ENCODE results near the gene DAAM1.

DAAM1 gene

GRCh38 chr14:59271734-59272133, 83.3 kb downstream of the DAAM1 start:
- ChIA-PET POLR2A (no interaction called here), CTCF (no interaction called here)
- Histone ChIP-seq H3K36me3 (ENCODE audit: control insufficient read depth in 4 of 4, insufficient read depth in 4 of 4, low read length in 3 of 4) (peaks cover 0 to 3% (median 0%) of the 10 kb centered on the region in 4 experiments), H3K27me3 (replicated peaks in 2 of 5; ENCODE audit: control insufficient read depth in 4 of 5, insufficient read depth in 5 of 5, low read length in 4 of 5) (no peaks in the 10 kb centered on the region), H3K27ac (ENCODE audit: insufficient read depth in 1 of 2, low read depth in 1 of 2, low read length in 2 of 2, poor library complexity in 1 of 2, severe bottlenecking in 2 of 2) (no peak overlapping the region), H3K4me1 (ENCODE audit: control extremely low read depth in 1 of 4, control insufficient read depth in 4 of 4, insufficient read depth in 4 of 4, low read length in 3 of 4) (peaks cover 0 to 4% (median 0%) of the 10 kb centered on the region in 4 experiments), H3K4me3 (ENCODE audit: control insufficient read depth in 1 of 7, extremely low read depth in 1 of 7, insufficient read depth in 4 of 7, low read depth in 2 of 7, low read length in 6 of 7) (no peak overlapping the region), H3K9me3 (ENCODE audit: control extremely low read depth in 1 of 5, control insufficient read depth in 4 of 5, insufficient read depth in 2 of 5, low read depth in 1 of 5, low read length in 4 of 5) (no peaks in the 10 kb centered on the region)
- WGBS (ENCODE audit: insufficient coverage): 100% methylated on average over 1 of the region's 4 CpGs
- no peak for DNase-seq

- Histone ChIP-seq H3K27ac (ENCODE audit: insufficient read depth in 1 of 2, low read depth in 1 of 2, low read length in 2 of 2, poor library complexity in 1 of 2, severe bottlenecking in 2 of 2) (no peak overlapping the region), H3K4me1 (ENCODE audit: control extremely low read depth in 1 of 4, control insufficient read depth in 4 of 4, insufficient read depth in 4 of 4, low read length in 3 of 4) (peaks cover 0 to 4% (median 0%) of the 10 kb centered on the region in 4 experiments), H3K27me3 (replicated peaks in 2 of 5; ENCODE audit: control insufficient read depth in 4 of 5, insufficient read depth in 5 of 5, low read length in 4 of 5) (no peaks in the 10 kb centered on the region), H3K36me3 (ENCODE audit: control insufficient read depth in 4 of 4, insufficient read depth in 4 of 4, low read length in 3 of 4) (peaks cover 0 to 3% (median 0%) of the 10 kb centered on the region in 4 experiments), H3K4me3 (ENCODE audit: control insufficient read depth in 1 of 7, extremely low read depth in 1 of 7, insufficient read depth in 4 of 7, low read depth in 2 of 7, low read length in 6 of 7) (no peak overlapping the region), H3K9me3 (ENCODE audit: control extremely low read depth in 1 of 5, control insufficient read depth in 4 of 5, insufficient read depth in 2 of 5, low read depth in 1 of 5, low read length in 4 of 5) (no peaks in the 10 kb centered on the region)
- DNase-seq: no peak
- ChIA-PET CTCF (no interaction called here), POLR2A (no interaction called here)
Observed at GRCh38 chr14:59272633-59273032, 84.2 kb downstream of the DAAM1 start.

- ChIA-PET CTCF (interaction anchor here (0.6 to 1.4 kb wide), 2 partner anchors 17 to 22 kb away, joined by 3 read pairs; no protein-coding TSS in a partner anchor), POLR2A (no interaction called here)
- Histone ChIP-seq H3K9me3 (ENCODE audit: control extremely low read depth in 1 of 5, control insufficient read depth in 4 of 5, insufficient read depth in 2 of 5, low read depth in 1 of 5, low read length in 4 of 5) (no peaks in the 10 kb centered on the region), H3K36me3 (ENCODE audit: control insufficient read depth in 4 of 4, insufficient read depth in 4 of 4, low read length in 3 of 4) (peaks cover 0 to 3% (median 0%) of the 10 kb centered on the region in 4 experiments), H3K4me3 (ENCODE audit: control insufficient read depth in 1 of 7, extremely low read depth in 1 of 7, insufficient read depth in 4 of 7, low read depth in 2 of 7, low read length in 6 of 7) (no peak overlapping the region), H3K4me1 (ENCODE audit: control extremely low read depth in 1 of 4, control insufficient read depth in 4 of 4, insufficient read depth in 4 of 4, low read length in 3 of 4) (peaks cover 0 to 4% (median 0%) of the 10 kb centered on the region in 4 experiments), H3K27me3 (replicated peaks in 2 of 5; ENCODE audit: control insufficient read depth in 4 of 5, insufficient read depth in 5 of 5, low read length in 4 of 5) (no peaks in the 10 kb centered on the region), H3K27ac (ENCODE audit: insufficient read depth in 1 of 2, low read depth in 1 of 2, low read length in 2 of 2, poor library complexity in 1 of 2, severe bottlenecking in 2 of 2) (no peak overlapping the region)
- 90% methylated on average over 2 of the region's 4 CpGs for WGBS (ENCODE audit: insufficient coverage)
- no peak for DNase-seq
Observed at GRCh38 chr14:59273737-59274136, 85.3 kb downstream of the DAAM1 start.

- Histone ChIP-seq H3K36me3 (ENCODE audit: control insufficient read depth in 4 of 4, insufficient read depth in 4 of 4, low read length in 3 of 4) (no peaks in the 10 kb centered on the region), H3K9me3 (ENCODE audit: control extremely low read depth in 1 of 5, control insufficient read depth in 4 of 5, insufficient read depth in 2 of 5, low read depth in 1 of 5, low read length in 4 of 5) (peaks cover 0 to 2% (median 0%) of the 10 kb centered on the region in 5 experiments), H3K27me3 (replicated peaks in 2 of 5; ENCODE audit: control insufficient read depth in 4 of 5, insufficient read depth in 5 of 5, low read length in 4 of 5) (no peaks in the 10 kb centered on the region), H3K4me3 (ENCODE audit: control insufficient read depth in 1 of 7, extremely low read depth in 1 of 7, insufficient read depth in 4 of 7, low read depth in 2 of 7, low read length in 6 of 7) (no peak overlapping the region), H3K4me1 (ENCODE audit: control extremely low read depth in 1 of 4, control insufficient read depth in 4 of 4, insufficient read depth in 4 of 4, low read length in 3 of 4) (peaks cover 0 to 4% (median 0%) of the 10 kb centered on the region in 4 experiments), H3K27ac (ENCODE audit: insufficient read depth in 1 of 2, low read depth in 1 of 2, low read length in 2 of 2, poor library complexity in 1 of 2, severe bottlenecking in 2 of 2) (no peak overlapping the region)
- CTCF ChIA-PET: interaction anchor here (0.6 to 1.4 kb wide), 3 partner anchors 9 to 28 kb away, joined by 3 to 5 read pairs (median 3); no protein-coding TSS in a partner anchor
- 88% methylated on average over 1 of the region's 3 CpGs for WGBS (ENCODE audit: insufficient coverage)
- peak in 1 of 3 donors; percentile 5 for DNase-seq
- POLR2A ChIA-PET: no interaction called here
Observed at GRCh38 chr14:59274991-59275391, 86.5 kb downstream of the DAAM1 start.

GRCh38 chr14:59275668-59276067, 87.2 kb downstream of the DAAM1 start:
- Histone ChIP-seq H3K27me3 (replicated peaks in 2 of 5; ENCODE audit: control insufficient read depth in 4 of 5, insufficient read depth in 5 of 5, low read length in 4 of 5) (no peaks in the 10 kb centered on the region), H3K36me3 (ENCODE audit: control insufficient read depth in 4 of 4, insufficient read depth in 4 of 4, low read length in 3 of 4) (no peaks in the 10 kb centered on the region), H3K4me1 (ENCODE audit: control extremely low read depth in 1 of 4, control insufficient read depth in 4 of 4, insufficient read depth in 4 of 4, low read length in 3 of 4) (peaks cover 0 to 4% (median 0%) of the 10 kb centered on the region in 4 experiments), H3K27ac (ENCODE audit: insufficient read depth in 1 of 2, low read depth in 1 of 2, low read length in 2 of 2, poor library complexity in 1 of 2, severe bottlenecking in 2 of 2) (no peak overlapping the region), H3K4me3 (ENCODE audit: control insufficient read depth in 1 of 7, extremely low read depth in 1 of 7, insufficient read depth in 4 of 7, low read depth in 2 of 7, low read length in 6 of 7) (no peak overlapping the region), H3K9me3 (ENCODE audit: control extremely low read depth in 1 of 5, control insufficient read depth in 4 of 5, insufficient read depth in 2 of 5, low read depth in 1 of 5, low read length in 4 of 5) (peaks cover 0 to 3% (median 0%) of the 10 kb centered on the region in 5 experiments)
- DNase-seq: peak; percentile 14 to 78 (median 73)
- POLR2A ChIA-PET: no interaction called here
- CTCF ChIA-PET: interaction anchor here (0.8 to 2.0 kb wide), 2 partner anchors 9 kb away, joined by 5 to 6 read pairs; no protein-coding TSS in a partner anchor

GRCh38 chr14:59276235-59276634, 87.8 kb downstream of the DAAM1 start:
- Histone ChIP-seq H3K36me3 (ENCODE audit: control insufficient read depth in 4 of 4, insufficient read depth in 4 of 4, low read length in 3 of 4) (no peaks in the 10 kb centered on the region), H3K9me3 (ENCODE audit: control extremely low read depth in 1 of 5, control insufficient read depth in 4 of 5, insufficient read depth in 2 of 5, low read depth in 1 of 5, low read length in 4 of 5) (peaks cover 0 to 3% (median 0%) of the 10 kb centered on the region in 5 experiments), H3K4me1 (ENCODE audit: control extremely low read depth in 1 of 4, control insufficient read depth in 4 of 4, insufficient read depth in 4 of 4, low read length in 3 of 4) (peaks cover 0 to 4% (median 0%) of the 10 kb centered on the region in 4 experiments), H3K27ac (ENCODE audit: insufficient read depth in 1 of 2, low read depth in 1 of 2, low read length in 2 of 2, poor library complexity in 1 of 2, severe bottlenecking in 2 of 2) (no peak overlapping the region), H3K27me3 (replicated peaks in 2 of 5; ENCODE audit: control insufficient read depth in 4 of 5, insufficient read depth in 5 of 5, low read length in 4 of 5) (no peaks in the 10 kb centered on the region), H3K4me3 (ENCODE audit: control insufficient read depth in 1 of 7, extremely low read depth in 1 of 7, insufficient read depth in 4 of 7, low read depth in 2 of 7, low read length in 6 of 7) (no peak overlapping the region)
- POLR2A ChIA-PET: no interaction called here
- DNase-seq: no peak
- CTCF ChIA-PET: interaction anchor here (2.0 kb wide), 1 partner anchor 10 kb away, joined by 6 read pairs; no protein-coding TSS in a partner anchor

- Histone ChIP-seq H3K4me3 (ENCODE audit: control insufficient read depth in 1 of 7, extremely low read depth in 1 of 7, insufficient read depth in 4 of 7, low read depth in 2 of 7, low read length in 6 of 7) (no peak overlapping the region), H3K36me3 (ENCODE audit: control insufficient read depth in 4 of 4, insufficient read depth in 4 of 4, low read length in 3 of 4) (no peaks in the 10 kb centered on the region), H3K9me3 (ENCODE audit: control extremely low read depth in 1 of 5, control insufficient read depth in 4 of 5, insufficient read depth in 2 of 5, low read depth in 1 of 5, low read length in 4 of 5) (peaks cover 0 to 3% (median 0%) of the 10 kb centered on the region in 5 experiments), H3K27ac (ENCODE audit: insufficient read depth in 1 of 2, low read depth in 1 of 2, low read length in 2 of 2, poor library complexity in 1 of 2, severe bottlenecking in 2 of 2) (no peak overlapping the region), H3K4me1 (ENCODE audit: control extremely low read depth in 1 of 4, control insufficient read depth in 4 of 4, insufficient read depth in 4 of 4, low read length in 3 of 4) (peaks cover 0 to 4% (median 0%) of the 10 kb centered on the region in 4 experiments), H3K27me3 (replicated peaks in 2 of 5; ENCODE audit: control insufficient read depth in 4 of 5, insufficient read depth in 5 of 5, low read length in 4 of 5) (no peaks in the 10 kb centered on the region)
- no peak for DNase-seq
- CTCF ChIA-PET: interaction anchor here (2.0 kb wide), 1 partner anchor 11 kb away, joined by 6 read pairs; no protein-coding TSS in a partner anchor
- no CpG with 5 or more reads among the region's 2 CpGs for WGBS (ENCODE audit: insufficient coverage)
- POLR2A ChIA-PET: no interaction called here
Observed at GRCh38 chr14:59277659-59278058, 89.2 kb downstream of the DAAM1 start.

All from common myeloid progenitor, CD34-positive (primary cell).